Natural killer cell (primary cell): ENCODE results near the gene CHN2. TPM values are rescaled to one million over a fixed set of nuclear protein-coding genes. Genes with fewer than 3 reads are reported as not detected.
"Not testable (repeated sequence)": the region's sequence is repeated elsewhere in the genome, so short reads cannot be mapped to it uniquely, and the experiment has no call there.

ENCODE experiments used
- ATAC-seq, 3 donors: fragments of 150-1000 bp in 2 of 3; fragments of 200-7000 bp in 1 of 3; cut with Tn5 transposase; 1 replicate in 1 of 3; 2 replicates in 2 of 3; pipeline ENCODE4 v1.10.0; 2021; ENCODE audit warnings: mild to moderate bottlenecking in 2 of 3, moderate library complexity in 2 of 3
- DNase-seq, 2 donors: peaks; one replicate each; pipeline versions ENCODE4 v3.0.0 to v3.0.0-alpha.2; 2013 to 2021; ENCODE audit warnings: mixed read lengths in 1 of 2
- H3K27ac ChIP-seq: one replicate; pipeline ENCODE4 v1.5.1; 2013; ENCODE audit warnings: mild to moderate bottlenecking, low read length
- H3K27me3 ChIP-seq: one replicate; pipeline ENCODE4 v1.6.1; 2013; ENCODE audit warnings: low read length; ENCODE audit not compliant: control insufficient read depth, insufficient read depth
- H3K36me3 ChIP-seq: one replicate; pipeline ENCODE4 v1.6.1; 2013; ENCODE audit warnings: low read length; ENCODE audit not compliant: control insufficient read depth, insufficient read depth
- H3K4me1 ChIP-seq: one replicate; pipeline ENCODE4 v1.6.1; 2013; ENCODE audit warnings: low read length; ENCODE audit not compliant: control insufficient read depth, insufficient read depth
- H3K4me3 ChIP-seq: one replicate; pipeline ENCODE4 v1.5.1; 2013; ENCODE audit warnings: low read length
- H3K9me3 ChIP-seq: one replicate; pipeline ENCODE4 v1.6.1; 2013; ENCODE audit warnings: low read length; ENCODE audit not compliant: control insufficient read depth, insufficient read depth
- H3K27ac Mint-ChIP-seq, 2 donors: one replicate each; pipeline ENCODE4 v1.8.0; 2022; ENCODE audit warnings: mild to moderate bottlenecking in 2 of 2, mixed read lengths in 2 of 2, moderate library complexity in 1 of 2
- H3K27me3 Mint-ChIP-seq, 2 donors: one replicate each; pipeline ENCODE4 v1.8.0; 2022; ENCODE audit warnings: low read depth in 2 of 2, mixed read lengths in 2 of 2
- H3K36me3 Mint-ChIP-seq: one replicate; pipeline ENCODE4 v1.8.0; 2022; ENCODE audit warnings: mixed read lengths
- H3K4me1 Mint-ChIP-seq, 2 donors: one replicate each; pipeline ENCODE4 v1.8.0; 2022; ENCODE audit warnings: mixed read lengths in 2 of 2
- H3K4me3 Mint-ChIP-seq: one replicate; pipeline ENCODE4 v1.8.0; 2022; ENCODE audit warnings: mild to moderate bottlenecking, moderate library complexity, mixed read lengths
- H3K9me3 Mint-ChIP-seq, 2 donors: one replicate each; pipeline ENCODE4 v1.8.0; 2022; ENCODE audit warnings: mixed read lengths in 2 of 2
- CTCF ChIP-seq: fragments of 200-600 bp; IDR thresholded peaks from one replicate; pipeline ENCODE4 v1.8.0; 2022; ENCODE audit warnings: antibody characterized with exemption
- WGBS: methylation state at CpG from one replicate; pipeline ENCODE4 v1.1.7; 2013; ENCODE audit warnings: missing lambda C conversion rate; ENCODE audit not compliant: insufficient coverage; 5-methylcytosine and 5-hydroxymethylcytosine counted together
- intact Hi-C: fragments of 100-400 bp; cut with micrococcal nuclease; formaldehyde crosslinking; loops from one replicate; pipeline ENCODE4 v1.14.2; 2022
- total RNA-seq, 4 donors: library from RNA; stranded (reverse); fragments of 120-200 nt in 1 of 4; gene quantifications; one replicate each; pipeline versions ENCODE4 v1.2.3 to v1.2.4, GENCODE V29; 2013 to 2022

CHN2 gene
- total RNA-seq, 3 donors from 2014 or later (not counting 1 experiment from before 2014, with no cell fraction given) = 23.2 to 40.6 (median 30.2) TPM

DNA sequence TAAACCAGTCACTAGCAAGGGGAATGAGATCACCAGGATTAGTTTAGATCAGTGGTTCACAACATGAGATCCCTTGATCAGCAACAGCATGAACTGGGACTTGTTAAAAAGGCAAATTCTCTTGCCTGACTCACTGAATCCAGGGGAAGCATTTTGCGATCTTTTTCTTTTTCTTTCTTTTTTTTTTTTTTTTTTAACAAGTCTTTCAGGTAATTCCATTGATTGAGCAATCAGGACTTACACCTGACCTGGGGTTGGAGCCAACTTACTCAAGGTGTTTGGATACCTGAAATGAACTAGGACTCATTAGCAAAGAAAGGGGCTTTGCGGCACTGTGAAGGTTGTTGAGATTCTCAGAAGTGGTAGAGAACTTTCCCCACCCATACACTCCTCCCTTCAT lies 321.9 kb downstream of the CHN2 start:
- no peaks in the 10 kb centered on the region for H3K4me1 Mint-ChIP-seq
- Histone ChIP-seq H3K36me3 (peaks cover 6% of the 10 kb centered on the region), H3K27me3 (no peaks in the 10 kb centered on the region), H3K4me1 (no peaks in the 10 kb centered on the region), H3K27ac (no peak overlapping the region), H3K9me3 (no peaks in the 10 kb centered on the region), H3K4me3 (no peak overlapping the region)
- no peak overlapping the region for H3K4me3 Mint-ChIP-seq
- H3K27ac Mint-ChIP-seq = no peak overlapping the region
- H3K36me3 Mint-ChIP-seq = peaks cover 11% of the 10 kb centered on the region
- H3K27me3 Mint-ChIP-seq = peaks cover 0 to 2% of the 10 kb centered on the region in 2 donors
- ATAC-seq (no peak), DNase-seq (no peak)
- 100% methylated on average over 1 of the region's 2 CpGs for WGBS
- intact Hi-C loops = no loop called here
- no peak for TF ChIP-seq CTCF
- H3K9me3 Mint-ChIP-seq = peaks cover 0 to 4% of the 10 kb centered on the region in 2 donors

DNA sequence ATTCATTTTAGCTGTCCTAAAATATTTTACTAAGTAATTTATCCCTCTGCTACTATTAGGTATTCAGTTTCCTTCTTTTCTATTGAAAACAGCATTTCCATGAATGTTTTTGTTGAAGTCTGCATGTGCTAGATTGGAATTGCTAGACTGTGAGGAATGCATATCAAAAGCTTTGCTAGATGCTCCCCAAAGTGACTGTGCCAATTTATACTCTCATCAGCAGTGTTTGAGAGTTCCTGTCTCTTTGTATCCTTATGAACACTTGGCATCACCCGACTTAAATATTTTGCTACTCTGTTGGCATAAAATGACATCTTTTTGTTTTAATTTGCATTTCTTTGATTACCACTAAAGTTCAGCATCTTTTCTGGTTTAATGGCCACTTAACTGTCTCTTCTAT lies 324.0 kb downstream of the CHN2 start:
- Mint-ChIP-seq H3K4me1 (no peaks in the 10 kb centered on the region), H3K9me3 (peaks cover 0 to 7% of the 10 kb centered on the region in 2 donors), H3K27me3 (peaks cover 0 to 2% of the 10 kb centered on the region in 2 donors), H3K27ac (no peak overlapping the region), H3K36me3 (peaks cover 21% of the 10 kb centered on the region), H3K4me3 (no peak overlapping the region)
- Histone ChIP-seq H3K27me3 (no peaks in the 10 kb centered on the region), H3K4me3 (no peak overlapping the region), H3K36me3 (peaks cover 2% of the 10 kb centered on the region), H3K27ac (no peak overlapping the region), H3K9me3 (no peaks in the 10 kb centered on the region), H3K4me1 (no peaks in the 10 kb centered on the region)
- intact Hi-C loops = no loop called here
- WGBS = 100% methylated on average over 1 of the region's 1 CpG
- no peak for DNase-seq
- no peak for TF ChIP-seq CTCF
- no peak for ATAC-seq

GRCh38 chr7:29523728-29524127 lies 329.2 kb downstream of the CHN2 start:
- Histone ChIP-seq H3K27ac (no peak overlapping the region), H3K4me3 (no peak overlapping the region), H3K9me3 (peaks cover 5% of the 10 kb centered on the region), H3K4me1 (no peaks in the 10 kb centered on the region), H3K27me3 (no peaks in the 10 kb centered on the region), H3K36me3 (no peaks in the 10 kb centered on the region)
- H3K27ac Mint-ChIP-seq = no peak overlapping the region
- ATAC-seq = no peak
- H3K4me1 Mint-ChIP-seq = no peaks in the 10 kb centered on the region
- H3K4me3 Mint-ChIP-seq = no peak overlapping the region
- H3K36me3 Mint-ChIP-seq = peaks cover 21% of the 10 kb centered on the region
- intact Hi-C loops = no loop called here
- no peak for DNase-seq
- no CpG with 5 or more reads among the region's 2 CpGs for WGBS
- TF ChIP-seq CTCF = no peak
- H3K9me3 Mint-ChIP-seq = peaks cover 5 to 10% of the 10 kb centered on the region in 2 donors
- H3K27me3 Mint-ChIP-seq = peaks cover 0 to 6% of the 10 kb centered on the region in 2 donors

DNA sequence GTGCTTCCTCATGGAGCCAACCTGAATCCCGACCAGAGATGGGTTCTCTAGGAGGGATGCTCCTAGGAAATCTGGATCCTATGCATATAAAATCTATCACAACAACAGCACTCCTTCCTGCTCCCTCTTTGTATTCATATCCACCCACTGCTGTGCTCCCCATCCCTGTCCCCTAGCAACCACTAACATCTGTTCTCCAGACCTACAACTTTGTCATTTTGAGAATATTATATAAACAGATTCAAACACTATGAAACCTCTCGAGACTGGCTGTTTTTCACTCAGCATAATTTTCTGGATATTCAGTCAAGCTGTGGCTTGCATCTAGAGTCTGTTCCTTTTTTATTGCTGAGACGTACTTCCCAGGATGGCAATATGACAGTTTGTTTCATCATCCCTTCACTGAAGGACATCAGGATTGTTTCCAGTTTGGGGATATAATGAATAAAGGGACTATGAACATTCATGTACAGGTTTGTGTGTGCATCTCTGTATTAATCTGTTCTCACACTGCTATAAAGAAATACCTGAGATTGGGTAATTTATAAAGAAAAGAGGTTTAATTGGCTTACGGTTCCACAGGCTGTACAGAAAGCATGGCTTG lies 333.0 kb downstream of the CHN2 start:
- H3K9me3 Mint-ChIP-seq = peaks cover 10 to 19% of the 10 kb centered on the region in 2 donors
- H3K27me3 Mint-ChIP-seq = peaks cover 0 to 9% of the 10 kb centered on the region in 2 donors
- peaks cover 29% of the 10 kb centered on the region for H3K36me3 Mint-ChIP-seq
- no peak for ATAC-seq
- no peak for TF ChIP-seq CTCF
- no peaks in the 10 kb centered on the region for H3K36me3 ChIP-seq
- no peak overlapping the region for H3K4me3 ChIP-seq
- 92% methylated on average over 4 of the region's 4 CpGs for WGBS
- no peak overlapping the region for H3K27ac Mint-ChIP-seq
- no peak overlapping the region for H3K27ac ChIP-seq
- no peaks in the 10 kb centered on the region for H3K4me1 ChIP-seq
- no peak overlapping the region for H3K4me3 Mint-ChIP-seq
- H3K27me3 ChIP-seq = no peaks in the 10 kb centered on the region
- DNase-seq = no peak
- H3K4me1 Mint-ChIP-seq = no peaks in the 10 kb centered on the region
- intact Hi-C loops = no loop called here
- H3K9me3 ChIP-seq = peaks cover 5% of the 10 kb centered on the region

- H3K27ac ChIP-seq, intact Hi-C loops, H3K36me3 ChIP-seq, H3K4me1 Mint-ChIP-seq, ATAC-seq, H3K4me3 Mint-ChIP-seq, H3K9me3 ChIP-seq, H3K27me3 ChIP-seq, DNase-seq, H3K4me1 ChIP-seq, H3K4me3 ChIP-seq, H3K27ac Mint-ChIP-seq, H3K27me3 Mint-ChIP-seq: not testable (repeated sequence)
- peaks cover 10 to 16% of the 10 kb centered on the region in 2 donors for H3K9me3 Mint-ChIP-seq
- 92% methylated on average over 7 of the region's 7 CpGs for WGBS
- peaks cover 20% of the 10 kb centered on the region for H3K36me3 Mint-ChIP-seq
These were observed 334.0 kb downstream of the CHN2 start for GRCh38 chr7:29528526-29528925.
